KBM-7 (cell line): ENCODE data around the gene BRMS1L.

ENCODE experiments used
- DNase-seq: peaks from one replicate; pipeline ENCODE4 v3.0.0-alpha.2; 2015
- in situ Hi-C: fragments of 300-500 bp; cut with MboI; formaldehyde crosslinking; loops from 2 replicates; pipeline ENCODE4 v1.14.3; 2020; ENCODE audit warnings: low sequenced_read_pairs, low pct_unique_long_range_greater_than_20kb, mixed read lengths

BRMS1L gene

DNA sequence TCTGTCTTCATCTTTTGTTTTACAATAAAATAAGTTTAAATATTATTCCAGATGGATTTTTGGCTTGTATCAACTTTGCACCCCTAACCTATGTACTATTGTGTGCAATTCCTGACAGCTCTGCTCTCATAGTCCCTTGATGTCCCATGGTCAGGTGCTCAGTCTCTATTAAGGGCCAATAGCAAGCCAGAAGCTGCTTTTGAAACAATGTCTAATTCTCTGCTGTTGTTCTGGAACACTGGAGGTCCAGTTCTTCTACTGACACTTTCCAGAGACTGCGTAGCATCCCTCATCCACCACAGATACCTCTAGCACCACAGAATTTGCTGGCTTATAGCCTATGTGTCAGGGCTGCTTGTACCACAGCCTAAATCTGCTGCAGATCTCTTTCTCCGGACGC lies 74.6 kb downstream of the BRMS1L start:
- in situ Hi-C loops: no loop called here
- DNase-seq: no peak

DNA sequence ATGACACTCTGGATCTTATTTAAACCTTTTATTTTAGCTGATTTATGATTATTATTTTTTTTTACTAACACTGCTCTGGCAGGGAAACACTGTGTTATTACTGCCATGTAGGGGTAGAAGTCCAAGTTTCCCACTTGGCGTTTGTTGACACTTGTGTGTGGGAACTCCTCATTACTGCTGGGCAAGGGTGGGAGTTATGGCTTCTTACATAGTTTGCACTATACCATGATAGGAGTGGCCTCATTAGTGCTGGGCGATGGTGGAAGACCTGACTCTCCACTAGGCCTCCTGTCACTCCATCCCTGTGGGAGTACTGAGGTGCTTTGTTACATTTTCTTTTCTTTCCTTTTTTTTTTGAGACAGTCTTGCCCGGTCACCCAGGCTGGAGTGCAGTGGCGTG lies 83.5 kb downstream of the BRMS1L start:
- DNase-seq: no peak
- in situ Hi-C loops: no loop called here

DNA sequence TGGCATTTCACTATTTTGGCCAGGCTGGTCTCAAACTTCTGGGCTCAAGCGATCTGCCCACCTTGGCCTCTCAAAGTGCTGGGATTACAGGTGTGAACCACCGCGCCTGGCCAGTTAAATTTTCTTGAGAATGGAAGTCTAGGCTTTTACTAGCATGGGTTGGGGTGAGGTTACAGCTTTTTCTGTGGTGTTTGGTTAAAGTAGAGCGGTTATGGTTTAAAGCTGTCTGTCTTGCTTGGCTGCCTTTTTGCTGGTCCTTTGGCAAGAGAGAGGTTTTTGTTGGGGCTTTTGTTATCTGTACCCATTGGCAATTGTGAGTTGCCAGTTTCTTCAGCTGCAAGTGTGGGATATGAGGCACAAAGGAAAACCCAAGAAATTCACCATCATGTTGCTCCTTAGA lies 84.1 kb downstream of the BRMS1L start:
- DNase-seq: no peak
- in situ Hi-C loops: no loop called here

DNA sequence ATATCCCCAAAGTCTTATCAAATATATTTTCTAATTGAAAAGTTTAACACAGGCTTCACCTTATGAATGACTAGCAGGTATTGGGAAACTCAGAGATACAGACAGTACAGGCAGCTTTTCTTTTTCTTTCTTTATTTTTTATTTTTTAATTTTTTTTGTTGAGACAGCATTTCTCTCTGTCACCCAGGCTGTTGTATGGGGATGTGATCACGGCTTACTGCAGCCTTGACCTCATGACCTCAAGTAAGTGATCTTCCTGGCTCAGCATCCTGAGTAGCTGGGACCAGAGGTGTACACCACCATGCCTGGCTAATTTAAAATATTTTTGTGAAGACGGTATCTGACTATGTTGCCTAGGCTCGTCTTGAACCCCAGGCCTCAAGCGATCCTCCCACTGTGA lies 85.0 kb downstream of the BRMS1L start:
- DNase-seq: no peak

DNA sequence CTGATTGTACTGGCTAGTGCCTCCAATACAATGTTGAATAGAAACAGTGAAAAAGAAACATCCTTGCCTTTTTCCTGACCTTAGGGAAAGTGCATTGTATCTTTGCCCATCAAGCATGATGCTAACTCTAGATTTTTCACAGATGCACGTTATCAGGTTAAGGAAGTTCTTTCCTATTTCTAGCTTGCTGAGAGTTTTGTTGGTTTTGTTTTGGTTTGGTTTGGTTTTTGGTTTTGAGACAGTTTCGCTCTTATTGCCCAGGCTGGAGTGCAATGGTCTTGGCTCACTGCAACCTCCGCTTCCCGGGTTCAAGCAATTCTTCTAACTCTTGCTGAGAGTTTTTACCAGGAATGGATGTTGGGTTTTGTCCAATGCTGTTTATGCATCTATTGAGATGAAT lies 89.0 kb downstream of the BRMS1L start:
- no peak for DNase-seq
- in situ Hi-C loops: no loop called here

More for the DNA sequence above, 85.0 kb downstream of the BRMS1L start:
- in situ Hi-C loops: no loop called here

DNA sequence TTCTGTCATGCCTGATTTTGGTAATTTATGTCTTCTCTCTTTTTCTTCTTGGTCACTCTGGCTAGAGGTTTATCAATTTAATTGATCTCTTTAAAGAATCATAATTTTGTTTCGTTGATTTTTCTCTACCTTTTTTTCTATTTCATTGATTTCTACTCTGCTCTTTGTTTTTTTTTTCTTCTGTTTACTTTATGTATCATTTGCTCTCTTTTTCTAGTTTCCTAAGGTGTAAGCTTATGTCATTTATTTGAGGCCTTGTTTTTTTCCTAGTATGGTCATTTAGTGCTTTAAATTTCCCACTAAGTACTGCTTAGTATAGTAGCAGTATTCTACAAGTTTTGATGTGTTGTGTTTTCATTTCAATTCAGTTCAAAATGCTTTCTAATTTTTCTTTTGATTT lies 89.6 kb downstream of the BRMS1L start:
- DNase-seq: no peak
- in situ Hi-C loops: no loop called here
